B cell (primary cell): ENCODE measurements around the gene TWIST1.

ENCODE experiments used
- EZH2 ChIP-seq: IDR thresholded peaks from 2 replicates; pipeline ENCODE4 v1.6.1; 2012; ENCODE audit warnings: borderline replicate concordance, low read depth, mild to moderate bottlenecking, moderate library complexity, low read length; ENCODE audit not compliant: insufficient read depth, poor library complexity, severe bottlenecking
- TF ChIP-seq, protein P1 (sequence below): fragments of 200-600 bp; IDR thresholded peaks from one replicate; pipeline ENCODE4 v1.8.0; 2022; ENCODE audit warnings: antibody characterized with exemption, mild to moderate bottlenecking

GRCh38 chr7:19128856-19129255, 11.4 kb upstream of the TWIST1 start:
- TF ChIP-seq, protein P1, sequence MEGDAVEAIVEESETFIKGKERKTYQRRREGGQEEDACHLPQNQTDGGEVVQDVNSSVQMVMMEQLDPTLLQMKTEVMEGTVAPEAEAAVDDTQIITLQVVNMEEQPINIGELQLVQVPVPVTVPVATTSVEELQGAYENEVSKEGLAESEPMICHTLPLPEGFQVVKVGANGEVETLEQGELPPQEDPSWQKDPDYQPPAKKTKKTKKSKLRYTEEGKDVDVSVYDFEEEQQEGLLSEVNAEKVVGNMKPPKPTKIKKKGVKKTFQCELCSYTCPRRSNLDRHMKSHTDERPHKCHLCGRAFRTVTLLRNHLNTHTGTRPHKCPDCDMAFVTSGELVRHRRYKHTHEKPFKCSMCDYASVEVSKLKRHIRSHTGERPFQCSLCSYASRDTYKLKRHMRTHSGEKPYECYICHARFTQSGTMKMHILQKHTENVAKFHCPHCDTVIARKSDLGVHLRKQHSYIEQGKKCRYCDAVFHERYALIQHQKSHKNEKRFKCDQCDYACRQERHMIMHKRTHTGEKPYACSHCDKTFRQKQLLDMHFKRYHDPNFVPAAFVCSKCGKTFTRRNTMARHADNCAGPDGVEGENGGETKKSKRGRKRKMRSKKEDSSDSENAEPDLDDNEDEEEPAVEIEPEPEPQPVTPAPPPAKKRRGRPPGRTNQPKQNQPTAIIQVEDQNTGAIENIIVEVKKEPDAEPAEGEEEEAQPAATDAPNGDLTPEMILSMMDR, result no peak
- no peak for TF ChIP-seq EZH2
